Prostate gland (tissue), 2 donors: Measurements from ENCODE around the gene TMEM190.

Experiments used
- CTCF ChIP-seq, 4 experiments: fragments of 200-600 bp in 2 of 4; fragments of 450-650 bp in 2 of 4; sonication (generic) in 2 of 4; IDR thresholded peaks; 1 replicate in 3 of 4; 2 replicates in 1 of 4; pipeline ENCODE4 v1.5.1; 2016 to 2019; ENCODE audit warnings: antibody characterized with exemption in 4 of 4, mild to moderate bottlenecking in 2 of 4, moderate library complexity in 2 of 4
- POLR2AphosphoS5 ChIP-seq: sonication (generic); formaldehyde crosslinking; IDR thresholded peaks from one replicate; pipeline ENCODE4 v1.6.1; 2017; ENCODE audit warnings: antibody characterized with exemption

GRCh38 chr19:55362990-55363716, 13.5 kb upstream of the TMEM190 start, which contains the start of gene GARIN5B:
- no peak for TF ChIP-seq POLR2AphosphoS5
- no peak for TF ChIP-seq CTCF (IDR thresholded peaks at IDR 0.05)
